H1 (cell line): Measurements from ENCODE around the gene FADS6. TPM values are rescaled to one million over a fixed set of nuclear protein-coding genes. Genes with fewer than 3 reads are reported as not detected.

Experiments
- EZH2 ChIP-seq: fragments of 200-600 bp; sonication (generic); IDR thresholded peaks from 2 replicates; pipeline ENCODE4 v1.7.1; 2012; ENCODE audit warnings: low read depth, mild to moderate bottlenecking, moderate library complexity, low read length, inconsistent platforms; ENCODE audit not compliant: severe bottlenecking
- FOSL1 ChIP-seq: IDR thresholded peaks from 2 replicates; pipeline ENCODE4 v1.6.1; 2011; ENCODE audit warnings: mild to moderate bottlenecking, low read depth, low read length, moderate library complexity; ENCODE audit not compliant: insufficient read depth
- GTF2F1 ChIP-seq: IDR thresholded peaks from 2 replicates; pipeline ENCODE4 v1.6.1; 2012; ENCODE audit warnings: low read depth, low read length, improper control_type of control experiment, borderline replicate concordance
- NANOG ChIP-seq: IDR thresholded peaks from 2 replicates; pipeline ENCODE4 v1.6.1; 2011; ENCODE audit warnings: low read length, low read depth, mild to moderate bottlenecking, inconsistent platforms; ENCODE audit not compliant: insufficient read depth, poor library complexity, severe bottlenecking
- RNF2 ChIP-seq: fragments of 200-900, 300-1000 bp; sonication (generic); IDR thresholded peaks from 2 replicates; pipeline ENCODE4 v1.7.1; 2016; ENCODE audit warnings: borderline replicate concordance, low read depth, mild to moderate bottlenecking, antibody characterized with exemption, low read length; ENCODE audit not compliant: poor library complexity, severe bottlenecking; ENCODE audit errors: missing control alignments
- SIN3A ChIP-seq, 2 experiments: IDR thresholded peaks in 1 of 2; conservative IDR thresholded peaks in 1 of 2; 2 replicates each; pipeline ENCODE4 v1.6.1; 2011 to 2012; ENCODE audit warnings: low read length in 2 of 2, improper control_type of control experiment in 1 of 2, low read depth in 1 of 2, mild to moderate bottlenecking in 1 of 2
- TAF7 ChIP-seq: optimal IDR thresholded peaks from 2 replicates; pipeline ENCODE3; 2011; ENCODE audit warnings: low read depth, mild to moderate bottlenecking, inconsistent platforms, low read length, moderate library complexity, borderline replicate concordance
- polyA plus RNA-seq, 7 experiments: library from polyadenylated mRNA; depleted of rRNA in 3 of 7; stranded (reverse) in 5 of 7; unstranded in 2 of 7; fragments of >200 nt in 5 of 7; fragments of 200-250 nt in 2 of 7; gene quantifications; 1 replicate in 5 of 7; 2 replicates in 1 of 7; 4 replicates in 1 of 7; pipeline versions ENCODE4 v1.2.1 to v1.2.3, GENCODE V29; 2011 to 2013; ENCODE audit warnings: missing spikeins in 2 of 7, mixed read lengths in 2 of 7
- total RNA-seq: library from RNA; stranded (reverse); fragmentation: NEBNext Ultra II Directional; extraction: Animal tissue kit (Norgen Biotek cat#: 25700); gene quantifications from 2 replicates; pipeline ENCODE4 v1.2.1, GENCODE V29; 2021
- TF ChIP-seq, protein P1 (sequence below): IDR thresholded peaks from 2 replicates; pipeline ENCODE4 v1.6.1; 2012; ENCODE audit warnings: low read length, inconsistent platforms

Gene FADS6
- total and polyA plus RNA-seq, 2 of the 8 experiments (the other 6 are each of a cell fraction or from before 2014, with no cell fraction given), result 0.56 to 2.5 TPM

DNA sequence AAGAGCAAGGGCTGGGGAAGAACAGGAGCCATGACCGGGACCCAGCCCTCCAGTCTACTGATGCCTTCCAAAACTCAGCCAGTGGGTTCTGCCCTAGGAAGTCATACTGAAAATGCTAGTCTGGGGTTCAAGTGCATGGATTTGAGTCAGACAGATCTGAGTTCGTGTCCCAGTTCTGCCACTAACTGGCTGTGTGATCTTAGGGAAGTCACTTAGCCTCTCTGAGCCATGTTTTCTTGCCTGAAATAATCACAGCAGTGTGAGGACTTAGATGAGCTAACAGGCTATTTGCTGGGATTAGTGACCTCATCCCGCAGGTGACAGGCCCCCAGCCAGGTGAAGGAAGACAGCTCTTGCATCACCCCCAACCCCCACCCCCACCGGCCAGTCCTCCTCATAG lies 38.1 kb downstream of the FADS6 start (continued):
- TF ChIP-seq TAF7 (no peak), RNF2 (no peak), SIN3A (conservative IDR thresholded peaks at IDR 0.05 in 1 of 2, IDR thresholded peaks at IDR 0.05 in 1 of 2; ENCODE audit: low read depth in 1 of 2, low read length in 2 of 2) (no peak), NANOG (no peak), EZH2 (no peak), GTF2F1 (no peak), FOSL1 (no peak)
- TF ChIP-seq, protein P1, sequence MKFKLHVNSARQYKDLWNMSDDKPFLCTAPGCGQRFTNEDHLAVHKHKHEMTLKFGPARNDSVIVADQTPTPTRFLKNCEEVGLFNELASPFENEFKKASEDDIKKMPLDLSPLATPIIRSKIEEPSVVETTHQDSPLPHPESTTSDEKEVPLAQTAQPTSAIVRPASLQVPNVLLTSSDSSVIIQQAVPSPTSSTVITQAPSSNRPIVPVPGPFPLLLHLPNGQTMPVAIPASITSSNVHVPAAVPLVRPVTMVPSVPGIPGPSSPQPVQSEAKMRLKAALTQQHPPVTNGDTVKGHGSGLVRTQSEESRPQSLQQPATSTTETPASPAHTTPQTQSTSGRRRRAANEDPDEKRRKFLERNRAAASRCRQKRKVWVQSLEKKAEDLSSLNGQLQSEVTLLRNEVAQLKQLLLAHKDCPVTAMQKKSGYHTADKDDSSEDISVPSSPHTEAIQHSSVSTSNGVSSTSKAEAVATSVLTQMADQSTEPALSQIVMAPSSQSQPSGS, result no peak
